ENCODE data around the gene FARS2. TPM values are rescaled to one million over a fixed set of nuclear protein-coding genes. Genes with fewer than 3 reads are reported as not detected.

Gene FARS2
- total and polyA plus RNA-seq, 8 donors, result 15.1 to 20.3 (median 17.9) TPM

- no peak overlapping the region for H3K4me3 ChIP-seq
- H3K36me3 ChIP-seq, result no peaks in the 10 kb centered on the region
- ATAC-seq (no peak), DNase-seq (no peak)
- peaks cover 0 to 7% of the 10 kb centered on the region in 2 donors for H3K4me1 ChIP-seq
- TF ChIP-seq CTCF (IDR thresholded peaks at IDR 0.05), result no peak
- intact Hi-C loops (cut with DNase I), result no loop called here
- no peaks in the 10 kb centered on the region for H3K27me3 ChIP-seq
- no peaks in the 10 kb centered on the region for H3K9me3 ChIP-seq
- H3K27ac ChIP-seq, result no peak overlapping the region
Measured at GRCh38 chr6:5466281-5467136, 205.2 kb downstream of the FARS2 start.

- Histone ChIP-seq H3K27ac (no peak overlapping the region), H3K9me3 (no peaks in the 10 kb centered on the region), H3K27me3 (no peaks in the 10 kb centered on the region), H3K36me3 (no peaks in the 10 kb centered on the region), H3K4me3 (no peak overlapping the region), H3K4me1 (peaks cover 0 to 7% of the 10 kb centered on the region in 2 donors)
- intact Hi-C loops (cut with DNase I), result no loop called here
- DNase-seq (no peak), ATAC-seq (no peak)
- TF ChIP-seq CTCF (IDR thresholded peaks at IDR 0.05), result no peak
Measured at GRCh38 chr6:5468586-5468985, 207.3 kb downstream of the FARS2 start.

- Histone ChIP-seq H3K36me3 (no peaks in the 10 kb centered on the region), H3K4me1 (peaks cover 0 to 7% of the 10 kb centered on the region in 2 donors), H3K27me3 (no peaks in the 10 kb centered on the region), H3K27ac (no peak overlapping the region), H3K9me3 (no peaks in the 10 kb centered on the region), H3K4me3 (no peak overlapping the region)
- no peak for TF ChIP-seq CTCF (IDR thresholded peaks at IDR 0.05)
- DNase-seq (no peak), ATAC-seq (no peak)
- intact Hi-C loops (cut with DNase I), result no loop called here
Measured at GRCh38 chr6:5469101-5469846, 208.0 kb downstream of the FARS2 start.

DNA sequence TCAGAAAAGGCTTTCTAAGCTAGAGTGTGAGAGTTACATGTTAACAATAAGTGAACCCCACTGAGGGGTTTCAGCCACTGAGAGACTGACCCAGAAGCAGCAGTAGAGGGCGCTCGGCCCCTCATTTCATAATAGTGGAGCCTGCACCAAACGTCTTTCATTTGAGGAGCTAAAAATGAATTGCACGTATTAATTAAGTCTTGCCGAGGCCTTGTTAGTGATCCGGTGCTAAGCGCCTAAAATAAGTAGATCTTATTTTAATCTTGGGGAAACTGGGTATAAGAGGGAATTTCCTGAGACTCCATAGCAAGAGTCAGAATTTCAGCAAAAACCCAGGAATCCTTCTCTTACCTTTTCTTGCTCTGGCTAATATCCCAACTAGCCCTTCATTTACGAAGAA, 209.7 kb downstream of the FARS2 start:
- Histone ChIP-seq H3K4me3 (no peak overlapping the region), H3K27me3 (no peaks in the 10 kb centered on the region), H3K9me3 (no peaks in the 10 kb centered on the region), H3K27ac (no peak overlapping the region), H3K36me3 (no peaks in the 10 kb centered on the region), H3K4me1 (peaks cover 0 to 7% of the 10 kb centered on the region in 2 donors)
- TF ChIP-seq CTCF (IDR thresholded peaks at IDR 0.05), result peak; percentile 69 to 78
- ATAC-seq (peak; percentile 95), DNase-seq (peak in 3 of 4 donors; percentile 35 to 63 (median 41))
- intact Hi-C loops (cut with DNase I), result no loop called here
